HepG2 (cell line): Measurements from ENCODE around the gene SEMA3E. TPM values are rescaled to one million over a fixed set of nuclear protein-coding genes. Genes with fewer than 3 reads are reported as not detected.

ENCODE experiments used
- ATAC-seq: fragments of 200-7000 bp; cut with Tn5 transposase; 3 replicates; pipeline ENCODE4 v1.9.1; 2020; ENCODE audit warnings: mild to moderate bottlenecking, moderate library complexity
- BruUV-seq: library from RNA; stranded (reverse); fragments of 400-500 nt; replicated peaks from 2 replicates; lab custom pipeline; 2021; lab: Mats Ljungman, UMichigan
- CTCF ChIA-PET: fragments of 300-600 bp; formaldehyde crosslinking; extraction: SDS; loops from one replicate; lab custom pipeline; 2021; ENCODE audit warnings: low total read pairs, inconsistent platforms, low intra/inter-chr PET ratio; lab: Yijun Ruan, JAX
- POLR2A ChIA-PET: fragments of 350-600 bp; sonication (Branson Sonifier 250); formaldehyde crosslinking; loops from one replicate; lab custom pipeline; 2020; ENCODE audit warnings: antibody characterized with exemption, inconsistent platforms; lab: Yijun Ruan, JAX
- DNase-seq: peaks from one replicate; pipeline ENCODE4 v3.0.0-alpha.2; 2015; ENCODE audit warnings: low spot score
- FAIRE-seq: peaks from 3 replicates; lab custom pipeline; 2011; peaks lifted over from hg19 to GRCh38; lab: Jason Lieb, UNC
- H2AFZ ChIP-seq: one replicate; pipeline ENCODE4 v1.6.1; 2011; ENCODE audit warnings: low read length, inconsistent platforms
- H3K27ac ChIP-seq: fragments of 300-600 bp; 3 replicates; pipeline ENCODE4 v1.8.0; 2011; ENCODE audit warnings: mixed run types, mild to moderate bottlenecking, mixed read lengths, low read length, inconsistent platforms; ENCODE audit not compliant: insufficient read depth; ENCODE audit errors: extremely low read length
- H3K27me3 ChIP-seq, 2 experiments: fragments of 200-600 bp in 1 of 2; 2 replicates in 1 of 2; 3 replicates in 1 of 2; pipeline versions ENCODE4 v1.6.0 to v1.8.0; 2011; ENCODE audit warnings: low read length in 2 of 2, mild to moderate bottlenecking in 2 of 2, moderate library complexity in 2 of 2, inconsistent platforms in 1 of 2; ENCODE audit not compliant: insufficient read depth in 2 of 2, control insufficient read depth in 1 of 2
- H3K36me3 ChIP-seq, 2 experiments: fragments of 200-600 bp in 1 of 2; replicated peaks in 1 of 2; 2 replicates in 1 of 2; 3 replicates in 1 of 2; pipeline versions ENCODE4 v1.5.1 to v1.8.0; 2011; ENCODE audit warnings: low read length in 2 of 2, inconsistent platforms in 1 of 2; ENCODE audit not compliant: insufficient read depth in 2 of 2, control insufficient read depth in 1 of 2
- H3K4me1 ChIP-seq: 2 replicates; pipeline ENCODE4 v1.5.1; 2012; ENCODE audit warnings: low read length, inconsistent platforms; ENCODE audit not compliant: insufficient read depth
- H3K4me2 ChIP-seq: 2 replicates; pipeline ENCODE4 v1.6.0; 2011; ENCODE audit warnings: low read depth, low read length, inconsistent platforms
- H3K4me3 ChIP-seq, 3 experiments: fragments of 200-600 bp in 1 of 3; sonication (generic), shearing (Covaris generic) in 1 of 3; replicated peaks in 1 of 3; 2 replicates each; pipeline ENCODE4 v1.5.1; 2011 to 2016; ENCODE audit warnings: low read length in 3 of 3, inconsistent platforms in 2 of 3, low read depth in 2 of 3, mild to moderate bottlenecking in 2 of 3, control low read depth in 1 of 3, mixed read lengths in 1 of 3; ENCODE audit not compliant: insufficient read depth in 1 of 3
- H3K79me2 ChIP-seq: one replicate; pipeline ENCODE4 v1.6.1; 2011; ENCODE audit warnings: low read length, inconsistent platforms; ENCODE audit not compliant: insufficient read depth
- H3K9ac ChIP-seq: 2 replicates; pipeline ENCODE4 v1.6.0; 2011; ENCODE audit warnings: mild to moderate bottlenecking, low read depth, low read length, inconsistent platforms; ENCODE audit not compliant: insufficient read depth
- H3K9me3 ChIP-seq: 2 replicates; pipeline ENCODE4 v1.5.1; 2012; ENCODE audit warnings: mild to moderate bottlenecking, low read length
- H4K20me1 ChIP-seq: 2 replicates; pipeline ENCODE4 v1.6.0; 2011; ENCODE audit warnings: inconsistent platforms, mild to moderate bottlenecking, low read length, moderate library complexity; ENCODE audit not compliant: insufficient read depth
- BRCA1 ChIP-seq: sonication (generic); formaldehyde crosslinking; IDR thresholded peaks from 2 replicates; pipeline ENCODE4 v1.4.0; 2020; ENCODE audit warnings: missing genetic modification reagents
- EEA1 ChIP-seq: sonication (generic); formaldehyde crosslinking; IDR thresholded peaks from 2 replicates; pipeline ENCODE4 v1.5.1; 2020; ENCODE audit warnings: mild to moderate bottlenecking, missing genetic modification reagents, borderline replicate concordance
- NFATC3 ChIP-seq: sonication (generic); formaldehyde crosslinking; IDR thresholded peaks from 2 replicates; pipeline ENCODE4 v1.5.1; 2020; ENCODE audit warnings: mild to moderate bottlenecking, missing genetic modification reagents
- RFXAP ChIP-seq: sonication (generic); formaldehyde crosslinking; IDR thresholded peaks from 2 replicates; pipeline ENCODE4 v1.4.0; 2020; ENCODE audit warnings: missing genetic modification reagents, borderline replicate concordance
- SALL1 ChIP-seq: sonication (generic); formaldehyde crosslinking; IDR thresholded peaks from 2 replicates; pipeline ENCODE4 v1.8.0; 2022; ENCODE audit warnings: mild to moderate bottlenecking, missing genetic modification reagents
- SMAD1 ChIP-seq: sonication (generic); formaldehyde crosslinking; IDR thresholded peaks from 2 replicates; pipeline ENCODE4 v1.4.0; 2020; ENCODE audit warnings: missing genetic modification reagents, low read depth, mild to moderate bottlenecking, borderline replicate concordance
- SMAD3 ChIP-seq: sonication (generic); formaldehyde crosslinking; IDR thresholded peaks from 2 replicates; pipeline ENCODE4 v1.4.0; 2020; ENCODE audit warnings: missing genetic modification reagents
- SUZ12 ChIP-seq: fragments of 150-350 bp; IDR thresholded peaks from 2 replicates; pipeline ENCODE4 v1.6.1; 2014; ENCODE audit warnings: low read depth, low read length
- TOE1 ChIP-seq: sonication (generic); formaldehyde crosslinking; IDR thresholded peaks from 2 replicates; pipeline ENCODE4 v1.4.0; 2020; ENCODE audit warnings: mild to moderate bottlenecking, missing genetic modification reagents
- ZBTB7A ChIP-seq: sonication (generic); formaldehyde crosslinking; IDR thresholded peaks from 2 replicates; pipeline ENCODE4 v1.8.0; 2022; ENCODE audit warnings: mild to moderate bottlenecking, missing genetic modification reagents
- ZFP90 ChIP-seq: sonication (generic); formaldehyde crosslinking; IDR thresholded peaks from 2 replicates; pipeline ENCODE4 v1.8.0; 2022; ENCODE audit warnings: missing genetic modification reagents, mild to moderate bottlenecking, inconsistent platforms, borderline replicate concordance
- ZNF501 ChIP-seq: sonication (generic); formaldehyde crosslinking; IDR thresholded peaks from 2 replicates; pipeline ENCODE4 v1.5.1; 2020; ENCODE audit warnings: mild to moderate bottlenecking, moderate library complexity, missing genetic modification reagents
- ZNF564 ChIP-seq: sonication (generic); formaldehyde crosslinking; IDR thresholded peaks from 2 replicates; pipeline ENCODE4 v1.8.1; 2023; ENCODE audit warnings: mild to moderate bottlenecking, missing genetic modification reagents
- ZNF672 ChIP-seq: sonication (generic); formaldehyde crosslinking; IDR thresholded peaks from 2 replicates; pipeline ENCODE4 v1.8.1; 2022; ENCODE audit warnings: missing genetic modification reagents
- WGBS: methylation state at CpG from one replicate; pipeline ENCODE4 v1.1.6; 2017; ENCODE audit warnings: low lambda C conversion rate; 5-methylcytosine and 5-hydroxymethylcytosine counted together
- in situ Hi-C: cut with HindIII; loops from 2 replicates; pipeline ENCODE4 v1.10.0; 2017; ENCODE audit warnings: low pct_unique_long_range_greater_than_20kb; ENCODE audit not compliant: extremely low pct_ligation_motif_present
- intact Hi-C: fragments of 100-400 bp; cut with micrococcal nuclease; formaldehyde crosslinking; loops from one replicate; pipeline ENCODE4 v1.10.0; 2022; ENCODE audit not compliant: unreplicated experiment
- polyA plus RNA-seq, 8 experiments: library from polyadenylated mRNA; depleted of rRNA in 3 of 8; stranded (reverse) in 7 of 8; unstranded in 1 of 8; fragments of >200 nt; fragmentation: Illumina TruSeq in 4 of 8; extraction: Trizol in 4 of 8; gene quantifications; 2 replicates each; pipeline versions ENCODE4 v1.2.1 to v1.2.3, GENCODE V29; 2011 to 2016; ENCODE audit warnings: low read depth in 4 of 8, missing spikeins in 1 of 8, mixed read lengths in 1 of 8; ENCODE audit not compliant: insufficient read depth in 1 of 8
- total RNA-seq, 5 experiments: library from RNA; depleted of rRNA; stranded (reverse); fragments of >200 nt; fragmentation: Illumina TruSeq; extraction: Trizol; gene quantifications; 2 replicates each; pipeline ENCODE4 v1.2.3, GENCODE V29; 2016; ENCODE audit warnings: low read depth in 1 of 5
- TF ChIP-seq, protein P1 (sequence below): sonication (generic); formaldehyde crosslinking; IDR thresholded peaks from 2 replicates; pipeline ENCODE4 v1.8.1; 2022; ENCODE audit warnings: mild to moderate bottlenecking, missing genetic modification reagents

The SEMA3E gene
- total and polyA plus RNA-seq, 2 of the 13 experiments (the other 11 are each of a cell fraction or from before 2014, with no cell fraction given): not detected

DNA sequence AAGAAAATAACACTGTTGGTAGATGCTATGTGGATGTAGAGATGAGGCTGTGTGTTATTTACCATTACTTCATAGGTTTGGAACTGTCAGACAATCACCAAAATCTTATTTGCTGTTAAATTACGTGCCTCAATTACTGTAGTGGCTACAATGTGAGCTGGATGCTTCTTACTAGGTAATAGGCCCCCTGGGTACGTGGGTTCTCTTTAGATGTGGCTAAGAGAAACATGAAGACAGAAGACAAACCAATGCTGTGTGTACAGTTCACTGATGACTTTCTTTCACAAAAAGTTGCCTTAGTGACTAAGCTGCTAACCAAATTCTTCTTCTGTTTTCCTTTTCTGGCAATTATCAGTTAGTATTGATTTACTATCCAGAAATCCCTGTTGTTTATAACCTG, 144.6 kb downstream of the SEMA3E start:
- intact Hi-C loops (no loop called here), in situ Hi-C loops (no loop called here)
- 0% methylated on average over 2 of the region's 2 CpGs for WGBS
- POLR2A ChIA-PET: no interaction called here
- Histone ChIP-seq H3K27ac (no peak overlapping the region), H3K9ac (no peak overlapping the region), H3K27me3 (no peaks in the 10 kb centered on the region), H3K9me3 (no peaks in the 10 kb centered on the region), H3K36me3 (no peaks in the 10 kb centered on the region), H3K4me2 (no peak overlapping the region), H2AFZ (no peak overlapping the region)
- BruUV-seq: no TSS peak
- no peak for ATAC-seq
- CTCF ChIA-PET: no interaction called here
- TF ChIP-seq SMAD1 (CRISPR knock-in tag) (no peak), BRCA1 (CRISPR knock-in tag) (no peak)
- TF ChIP-seq, all 625 proteins: peak for 0
- FAIRE-seq (no peak), DNase-seq (no peak)
- H3K79me2 ChIP-seq: no peaks in the 10 kb centered on the region
- H3K4me3 ChIP-seq: no peak overlapping the region
- no peaks in the 10 kb centered on the region for H4K20me1 ChIP-seq
- H3K4me1 ChIP-seq: no peaks in the 10 kb centered on the region

DNA sequence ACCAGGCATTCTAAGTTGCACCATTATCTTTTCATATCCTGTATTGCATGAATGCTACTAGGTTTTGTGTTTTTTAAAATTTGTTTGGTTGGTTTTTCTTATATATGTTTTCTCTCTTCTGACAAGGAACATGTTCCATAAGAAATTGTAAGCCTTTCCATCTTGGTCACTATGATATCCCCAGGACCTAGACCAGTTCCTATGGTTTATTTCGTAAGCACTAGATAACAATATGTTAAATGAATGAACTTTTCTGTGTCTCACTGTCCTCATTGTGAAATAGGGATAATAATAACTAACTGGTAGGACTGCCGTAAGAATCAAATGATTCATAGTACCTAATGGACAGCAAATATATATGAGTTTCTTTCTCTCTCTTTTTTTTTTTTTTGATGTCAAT, 146.3 kb downstream of the SEMA3E start:
- no peak overlapping the region for H3K4me2 ChIP-seq
- no peaks in the 10 kb centered on the region for H3K27me3 ChIP-seq
- POLR2A ChIA-PET: no interaction called here
- H3K9ac ChIP-seq: no peak overlapping the region
- DNase-seq: no peak
- no peaks in the 10 kb centered on the region for H4K20me1 ChIP-seq
- 1% methylated on average over 2 of the region's 2 CpGs for WGBS
- no peaks in the 10 kb centered on the region for H3K4me1 ChIP-seq
- no peaks in the 10 kb centered on the region for H3K36me3 ChIP-seq
- no peaks in the 10 kb centered on the region for H3K79me2 ChIP-seq
- no peak overlapping the region for H3K27ac ChIP-seq
- no TSS peak for BruUV-seq
- intact Hi-C loops (no loop called here), in situ Hi-C loops (no loop called here)
- CTCF ChIA-PET: no interaction called here
- no peak overlapping the region for H3K4me3 ChIP-seq
- H3K9me3 ChIP-seq: no peaks in the 10 kb centered on the region
- no peak for ATAC-seq
- TF ChIP-seq TOE1: no peak
- TF ChIP-seq, protein P1, sequence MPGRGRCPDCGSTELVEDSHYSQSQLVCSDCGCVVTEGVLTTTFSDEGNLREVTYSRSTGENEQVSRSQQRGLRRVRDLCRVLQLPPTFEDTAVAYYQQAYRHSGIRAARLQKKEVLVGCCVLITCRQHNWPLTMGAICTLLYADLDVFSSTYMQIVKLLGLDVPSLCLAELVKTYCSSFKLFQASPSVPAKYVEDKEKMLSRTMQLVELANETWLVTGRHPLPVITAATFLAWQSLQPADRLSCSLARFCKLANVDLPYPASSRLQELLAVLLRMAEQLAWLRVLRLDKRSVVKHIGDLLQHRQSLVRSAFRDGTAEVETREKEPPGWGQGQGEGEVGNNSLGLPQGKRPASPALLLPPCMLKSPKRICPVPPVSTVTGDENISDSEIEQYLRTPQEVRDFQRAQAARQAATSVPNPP (CRISPR knock-in tag): no peak
- TF ChIP-seq ZNF672 (CRISPR knock-in tag): no peak
- TF ChIP-seq SALL1 (CRISPR knock-in tag): no peak
- TF ChIP-seq EEA1 (CRISPR knock-in tag): no peak
- TF ChIP-seq ZFP90 (CRISPR knock-in tag): no peak
- no peak for TF ChIP-seq ZNF501 (CRISPR knock-in tag)
- no peak for TF ChIP-seq SMAD3 (CRISPR knock-in tag)
- TF ChIP-seq RFXAP (CRISPR knock-in tag): no peak
- no peak for TF ChIP-seq ZBTB7A
- TF ChIP-seq ZNF564: no peak
- TF ChIP-seq SUZ12: no peak
- TF ChIP-seq NFATC3: no peak
- TF ChIP-seq BRCA1 (CRISPR knock-in tag): no peak
- FAIRE-seq: no peak
- H2AFZ ChIP-seq: no peak overlapping the region
